ENCODE data around the gene C11orf97.

GRCh38 chr11:94576306-94576705 is 64.0 kb downstream of the C11orf97 start:
- no peak for TF ChIP-seq TAF1 (IDR thresholded peaks at IDR 0.05; ENCODE audit: borderline replicate concordance, low read depth, low read length)
- TF ChIP-seq POLR2AphosphoS5 (IDR thresholded peaks at IDR 0.05; ENCODE audit: low read depth, low read length): no peak
